SK-N-SH treated with all-trans-retinoic acid at 6 μM for 48 hours (cell line): Measurements from ENCODE around the gene NEK4.

Experiments
- ARNTL ChIP-seq: fragments of 450-650 bp; formaldehyde crosslinking; IDR thresholded peaks from 2 replicates; pipeline ENCODE4 v1.5.0; 2020; ENCODE audit warnings: low read depth, mild to moderate bottlenecking, moderate library complexity, borderline replicate concordance
- ESRRG ChIP-seq: fragments of 250-450 bp; sonication (Bioruptor Pico); IDR thresholded peaks from 2 replicates; pipeline ENCODE4 v1.6.1; 2021; ENCODE audit warnings: mild to moderate bottlenecking
- GLIS3 ChIP-seq: fragments of 250-450 bp; sonication (Bioruptor Pico); IDR thresholded peaks from 2 replicates; pipeline ENCODE4 v1.5.0; 2020; ENCODE audit warnings: mild to moderate bottlenecking, moderate library complexity
- PATZ1 ChIP-seq: fragments of 250-450 bp; sonication (Bioruptor Pico); IDR thresholded peaks from 2 replicates; pipeline ENCODE4 v1.8.0; 2020; ENCODE audit warnings: mild to moderate bottlenecking, moderate library complexity, borderline replicate concordance
- TCF4 ChIP-seq: fragments of 250-450 bp; sonication (Bioruptor Pico); IDR thresholded peaks from 2 replicates; pipeline ENCODE4 v1.8.0; 2021; ENCODE audit warnings: mild to moderate bottlenecking, moderate library complexity, borderline replicate concordance
- ZC3H10 ChIP-seq: fragments of 250-450 bp; sonication (Bioruptor Pico); IDR thresholded peaks from 2 replicates; pipeline ENCODE4 v1.5.1; 2021; ENCODE audit warnings: mild to moderate bottlenecking, moderate library complexity
- ZFP3 ChIP-seq: fragments of 250-450 bp; sonication (Bioruptor Pico); IDR thresholded peaks from 2 replicates; pipeline ENCODE4 v1.5.0; 2020; ENCODE audit warnings: mild to moderate bottlenecking, moderate library complexity
- ZFP30 ChIP-seq: fragments of 450-650 bp; formaldehyde crosslinking; IDR thresholded peaks from 2 replicates; pipeline ENCODE4 v1.5.0; 2022; ENCODE audit warnings: mild to moderate bottlenecking, moderate library complexity
- ZNF8 ChIP-seq: fragments of 450-650 bp; formaldehyde crosslinking; IDR thresholded peaks from 2 replicates; pipeline ENCODE4 v1.5.0; 2020; ENCODE audit warnings: mild to moderate bottlenecking, moderate library complexity
- TF ChIP-seq, protein P1 (sequence below): fragments of 250-450 bp; sonication (Bioruptor Pico); IDR thresholded peaks from 2 replicates; pipeline ENCODE4 v1.5.1; 2021; ENCODE audit warnings: mild to moderate bottlenecking, moderate library complexity
- TF ChIP-seq, protein P2 (sequence below): fragments of 250-450 bp; sonication (Bioruptor Pico); IDR thresholded peaks from 2 replicates; pipeline ENCODE4 v1.5.0; 2020; ENCODE audit warnings: mild to moderate bottlenecking, moderate library complexity

DNA sequence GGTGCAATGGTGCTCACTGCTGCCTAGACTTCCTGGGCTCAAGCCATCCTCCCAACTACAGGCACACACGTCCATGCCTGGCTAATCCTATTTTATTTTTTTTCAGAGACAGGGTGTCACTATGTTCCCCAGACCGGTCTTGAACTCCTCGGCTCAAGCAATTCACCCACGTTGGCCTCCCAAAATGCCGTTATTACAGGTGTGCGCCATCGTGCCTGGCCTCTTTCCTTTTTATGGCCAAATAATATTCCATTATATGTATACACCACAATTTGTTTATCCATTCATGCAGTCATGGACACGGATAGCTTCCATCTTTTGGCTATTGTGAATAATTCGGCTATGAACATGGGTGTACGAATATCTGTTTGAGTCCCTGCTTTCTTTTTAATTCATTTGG lies 962 bp upstream of the NEK4 start:
- TF ChIP-seq, protein P1, sequence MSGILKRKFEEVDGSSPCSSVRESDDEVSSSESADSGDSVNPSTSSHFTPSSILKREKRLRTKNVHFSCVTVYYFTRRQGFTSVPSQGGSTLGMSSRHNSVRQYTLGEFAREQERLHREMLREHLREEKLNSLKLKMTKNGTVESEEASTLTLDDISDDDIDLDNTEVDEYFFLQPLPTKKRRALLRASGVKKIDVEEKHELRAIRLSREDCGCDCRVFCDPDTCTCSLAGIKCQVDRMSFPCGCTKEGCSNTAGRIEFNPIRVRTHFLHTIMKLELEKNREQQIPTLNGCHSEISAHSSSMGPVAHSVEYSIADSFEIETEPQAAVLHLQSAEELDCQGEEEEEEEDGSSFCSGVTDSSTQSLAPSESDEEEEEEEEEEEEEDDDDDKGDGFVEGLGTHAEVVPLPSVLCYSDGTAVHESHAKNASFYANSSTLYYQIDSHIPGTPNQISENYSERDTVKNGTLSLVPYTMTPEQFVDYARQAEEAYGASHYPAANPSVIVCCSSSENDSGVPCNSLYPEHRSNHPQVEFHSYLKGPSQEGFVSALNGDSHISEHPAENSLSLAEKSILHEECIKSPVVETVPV, result no peak
- TF ChIP-seq ZC3H10 (CRISPR knock-in tag) (no peak), ZFP3 (no peak), GLIS3 (CRISPR knock-in tag) (no peak), TCF4 (CRISPR knock-in tag) (no peak), ZNF8 (CRISPR knock-in tag) (no peak), ESRRG (CRISPR knock-in tag) (no peak), ARNTL (no peak), PATZ1 (no peak), ZFP30 (no peak)
- TF ChIP-seq, protein P2, sequence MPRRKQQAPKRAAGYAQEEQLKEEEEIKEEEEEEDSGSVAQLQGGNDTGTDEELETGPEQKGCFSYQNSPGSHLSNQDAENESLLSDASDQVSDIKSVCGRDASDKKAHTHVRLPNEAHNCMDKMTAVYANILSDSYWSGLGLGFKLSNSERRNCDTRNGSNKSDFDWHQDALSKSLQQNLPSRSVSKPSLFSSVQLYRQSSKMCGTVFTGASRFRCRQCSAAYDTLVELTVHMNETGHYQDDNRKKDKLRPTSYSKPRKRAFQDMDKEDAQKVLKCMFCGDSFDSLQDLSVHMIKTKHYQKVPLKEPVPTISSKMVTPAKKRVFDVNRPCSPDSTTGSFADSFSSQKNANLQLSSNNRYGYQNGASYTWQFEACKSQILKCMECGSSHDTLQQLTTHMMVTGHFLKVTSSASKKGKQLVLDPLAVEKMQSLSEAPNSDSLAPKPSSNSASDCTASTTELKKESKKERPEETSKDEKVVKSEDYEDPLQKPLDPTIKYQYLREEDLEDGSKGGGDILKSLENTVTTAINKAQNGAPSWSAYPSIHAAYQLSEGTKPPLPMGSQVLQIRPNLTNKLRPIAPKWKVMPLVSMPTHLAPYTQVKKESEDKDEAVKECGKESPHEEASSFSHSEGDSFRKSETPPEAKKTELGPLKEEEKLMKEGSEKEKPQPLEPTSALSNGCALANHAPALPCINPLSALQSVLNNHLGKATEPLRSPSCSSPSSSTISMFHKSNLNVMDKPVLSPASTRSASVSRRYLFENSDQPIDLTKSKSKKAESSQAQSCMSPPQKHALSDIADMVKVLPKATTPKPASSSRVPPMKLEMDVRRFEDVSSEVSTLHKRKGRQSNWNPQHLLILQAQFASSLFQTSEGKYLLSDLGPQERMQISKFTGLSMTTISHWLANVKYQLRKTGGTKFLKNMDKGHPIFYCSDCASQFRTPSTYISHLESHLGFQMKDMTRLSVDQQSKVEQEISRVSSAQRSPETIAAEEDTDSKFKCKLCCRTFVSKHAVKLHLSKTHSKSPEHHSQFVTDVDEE (CRISPR knock-in tag), result no peak
